Keratinocyte (primary cell): ENCODE results near the gene IRF2BP2. TPM values are rescaled to one million over a fixed set of nuclear protein-coding genes. Genes with fewer than 3 reads are reported as not detected.
A peak's percentile ranks its signal among the peaks of the same experiment; 100 is the strongest.

Experiments
- DNase-seq: peaks from one replicate; pipeline ENCODE4 v3.0.0-alpha.2; 2011; ENCODE audit warnings: low read depth, missing footprints, low spot score
- FAIRE-seq: peaks from 2 replicates; lab custom pipeline; 2011; peaks lifted over from hg19 to GRCh38; lab: Jason Lieb, UNC
- H2AFZ ChIP-seq: 2 replicates; pipeline ENCODE4 v1.6.0; 2012; ENCODE audit warnings: low read length, control low read depth, inconsistent platforms; ENCODE audit not compliant: control insufficient read depth
- H3K27ac ChIP-seq: 2 replicates; pipeline ENCODE4 v1.5.1; 2011; ENCODE audit warnings: low read length; ENCODE audit not compliant: control insufficient read depth, insufficient read depth
- H3K27me3 ChIP-seq: 3 replicates; pipeline ENCODE4 v1.6.0; 2011; ENCODE audit warnings: low read length; ENCODE audit not compliant: control insufficient read depth, insufficient read depth; ENCODE audit errors: extremely low read depth
- H3K36me3 ChIP-seq, 2 experiments: 2 replicates in 1 of 2; 3 replicates in 1 of 2; pipeline ENCODE4 v1.5.1; 2011; ENCODE audit warnings: low read length in 2 of 2, mild to moderate bottlenecking in 1 of 2; ENCODE audit not compliant: control insufficient read depth in 2 of 2, insufficient read depth in 2 of 2; ENCODE audit errors: extremely low read depth in 1 of 2
- H3K4me1 ChIP-seq: 3 replicates; pipeline ENCODE4 v1.5.1; 2011; ENCODE audit warnings: low read length; ENCODE audit not compliant: control insufficient read depth, insufficient read depth; ENCODE audit errors: extremely low read depth
- H3K4me2 ChIP-seq: 3 replicates; pipeline ENCODE4 v1.6.0; 2011; ENCODE audit warnings: low read depth, low read length; ENCODE audit not compliant: control insufficient read depth, insufficient read depth; ENCODE audit errors: extremely low read depth
- H3K4me3 ChIP-seq, 3 experiments: fragments of 200-600 bp in 1 of 3; sonication (generic) in 1 of 3; 2 replicates in 2 of 3; 3 replicates in 1 of 3; pipeline ENCODE4 v1.5.1; 2011 to 2016; ENCODE audit warnings: low read length in 3 of 3, mild to moderate bottlenecking in 3 of 3, control low read depth in 2 of 3, inconsistent platforms in 1 of 3, low read depth in 1 of 3, mixed read lengths in 1 of 3, mixed run types in 1 of 3, moderate library complexity in 1 of 3; ENCODE audit not compliant: control insufficient read depth in 2 of 3, insufficient read depth in 2 of 3; ENCODE audit errors: extremely low read depth in 1 of 3
- H3K79me2 ChIP-seq: 2 replicates; pipeline ENCODE4 v1.6.0; 2012; ENCODE audit warnings: low read length; ENCODE audit not compliant: control insufficient read depth, insufficient read depth
- H3K9ac ChIP-seq: 3 replicates; pipeline ENCODE4 v1.6.0; 2011; ENCODE audit warnings: low read length; ENCODE audit not compliant: control insufficient read depth, insufficient read depth; ENCODE audit errors: extremely low read depth
- H3K9me1 ChIP-seq: 3 replicates; pipeline ENCODE4 v1.6.0; 2011; ENCODE audit warnings: low read length; ENCODE audit not compliant: control insufficient read depth, insufficient read depth; ENCODE audit errors: extremely low read depth
- H3K9me3 ChIP-seq: 2 replicates; pipeline ENCODE4 v1.5.1; 2012; ENCODE audit warnings: low read depth, low read length; ENCODE audit not compliant: control insufficient read depth
- H4K20me1 ChIP-seq: 3 replicates; pipeline ENCODE4 v1.6.0; 2011; ENCODE audit warnings: low read length; ENCODE audit not compliant: control insufficient read depth, insufficient read depth; ENCODE audit errors: extremely low read depth
- EZH2 ChIP-seq: IDR thresholded peaks from one replicate; pipeline ENCODE4 v1.6.1; 2012; ENCODE audit warnings: inconsistent platforms, mild to moderate bottlenecking, low read length, moderate library complexity
- dilution Hi-C: fragments of 300-500 bp; cut with MboI; formaldehyde crosslinking; loops from one replicate; pipeline ENCODE4 v1.7.0; 2020; ENCODE audit warnings: low sequenced_read_pairs; ENCODE audit not compliant: extremely low pct_ligation_motif_present
- polyA plus RNA-seq, 5 experiments: library from polyadenylated mRNA; depleted of rRNA in 3 of 5; stranded (reverse) in 3 of 5; stranded (forward) in 1 of 5; unstranded in 1 of 5; fragments of >200 nt; gene quantifications; 1 replicate in 1 of 5; 2 replicates in 3 of 5; 3 replicates in 1 of 5; pipeline versions ENCODE4 v1.2.1 to v1.2.3, GENCODE V29; 2011 to 2012; ENCODE audit warnings: missing spikeins in 2 of 5, low read depth in 1 of 5, low replicate concordance in 1 of 5
- TF ChIP-seq, protein P1 (sequence below), 3 experiments: IDR thresholded peaks in 1 of 3; conservative IDR thresholded peaks in 1 of 3; optimal IDR thresholded peaks in 1 of 3; 2 replicates in 2 of 3; 3 replicates in 1 of 3; pipeline versions ENCODE3 to v1.5.1; 2011; ENCODE audit warnings: low read length in 3 of 3, mild to moderate bottlenecking in 3 of 3, moderate library complexity in 2 of 3, control low read depth in 1 of 3, inconsistent platforms in 1 of 3; ENCODE audit not compliant: insufficient read depth in 2 of 3; ENCODE audit errors: extremely low read depth in 1 of 3

The IRF2BP2 gene
- polyA plus RNA-seq, 1 donor (not counting 4 experiments of a cell fraction or from before 2014, with no cell fraction given): 29.9 TPM

DNA sequence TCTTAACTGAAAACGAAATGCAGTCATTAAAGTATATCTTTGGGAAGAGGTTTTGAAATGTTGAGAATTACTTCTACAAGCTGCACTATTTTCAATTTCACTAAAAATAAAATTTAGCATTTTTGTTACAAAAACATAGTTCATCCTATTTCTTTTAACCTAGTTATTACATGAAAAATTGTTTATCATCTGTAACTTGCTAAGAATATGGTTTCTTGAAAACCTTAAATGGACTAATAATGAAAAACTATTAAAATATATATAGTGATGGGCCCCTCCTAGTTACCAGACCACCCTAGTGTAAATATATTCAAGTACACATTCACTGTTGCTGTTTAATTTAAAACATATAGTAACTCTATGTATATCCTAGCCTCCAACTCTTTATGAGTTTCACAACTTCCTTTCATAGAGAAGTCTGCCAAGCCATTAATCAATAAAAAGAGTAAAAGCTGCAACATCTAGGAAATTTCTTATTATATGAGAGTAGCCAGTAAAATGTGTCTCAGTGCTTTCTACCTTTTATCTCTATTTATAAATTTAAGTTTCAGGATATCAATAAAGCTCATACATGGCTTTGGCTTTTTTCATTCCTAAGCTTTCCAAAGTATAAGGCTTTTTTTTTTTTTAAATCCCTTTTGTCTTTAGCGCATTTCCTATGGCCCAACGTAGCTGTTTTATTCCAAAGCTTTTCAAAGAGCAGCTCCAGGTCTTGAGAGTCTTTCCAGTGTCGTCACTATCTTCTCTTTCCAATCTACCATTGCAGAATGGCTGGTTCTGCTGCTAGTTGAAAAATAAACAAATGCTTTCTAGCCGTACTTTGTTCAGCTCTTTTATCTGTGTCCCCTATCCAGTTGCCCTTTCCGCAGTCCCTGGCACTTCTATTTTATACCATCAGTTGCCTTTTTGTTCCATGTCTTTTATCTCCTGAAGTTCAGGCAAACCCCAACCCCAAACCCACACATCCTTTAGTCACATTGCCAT, 6.5 kb downstream of the IRF2BP2 start:
- peaks cover 11 to 44% of the 10 kb centered on the region in 2 experiments for H3K36me3 ChIP-seq
- FAIRE-seq (no peak), DNase-seq (no peak)
- dilution Hi-C loops: no loop called here
- H3K9ac ChIP-seq: peak overlapping the region; percentile 99
- no peaks in the 10 kb centered on the region for H3K9me1 ChIP-seq
- TF ChIP-seq, protein P1, sequence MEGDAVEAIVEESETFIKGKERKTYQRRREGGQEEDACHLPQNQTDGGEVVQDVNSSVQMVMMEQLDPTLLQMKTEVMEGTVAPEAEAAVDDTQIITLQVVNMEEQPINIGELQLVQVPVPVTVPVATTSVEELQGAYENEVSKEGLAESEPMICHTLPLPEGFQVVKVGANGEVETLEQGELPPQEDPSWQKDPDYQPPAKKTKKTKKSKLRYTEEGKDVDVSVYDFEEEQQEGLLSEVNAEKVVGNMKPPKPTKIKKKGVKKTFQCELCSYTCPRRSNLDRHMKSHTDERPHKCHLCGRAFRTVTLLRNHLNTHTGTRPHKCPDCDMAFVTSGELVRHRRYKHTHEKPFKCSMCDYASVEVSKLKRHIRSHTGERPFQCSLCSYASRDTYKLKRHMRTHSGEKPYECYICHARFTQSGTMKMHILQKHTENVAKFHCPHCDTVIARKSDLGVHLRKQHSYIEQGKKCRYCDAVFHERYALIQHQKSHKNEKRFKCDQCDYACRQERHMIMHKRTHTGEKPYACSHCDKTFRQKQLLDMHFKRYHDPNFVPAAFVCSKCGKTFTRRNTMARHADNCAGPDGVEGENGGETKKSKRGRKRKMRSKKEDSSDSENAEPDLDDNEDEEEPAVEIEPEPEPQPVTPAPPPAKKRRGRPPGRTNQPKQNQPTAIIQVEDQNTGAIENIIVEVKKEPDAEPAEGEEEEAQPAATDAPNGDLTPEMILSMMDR (optimal IDR thresholded peaks at IDR 0.05 in 1 of 3, IDR thresholded peaks at IDR 0.05 in 1 of 3, conservative IDR thresholded peaks at IDR 0.05 in 1 of 3; ENCODE audit: extremely low read depth in 1 of 3, insufficient read depth in 2 of 3, low read length in 3 of 3): no peak
- TF ChIP-seq EZH2: no peak
- no peaks in the 10 kb centered on the region for H3K27me3 ChIP-seq
- H4K20me1 ChIP-seq: peaks cover 10% of the 10 kb centered on the region
- peak overlapping the region; percentile 95 for H3K27ac ChIP-seq
- H3K4me1 ChIP-seq: peaks cover 49% of the 10 kb centered on the region
- no peaks in the 10 kb centered on the region for H3K9me3 ChIP-seq
- peak overlapping the region; percentile 79 to 97 (median 84) for H3K4me3 ChIP-seq
- peaks cover 66% of the 10 kb centered on the region for H3K79me2 ChIP-seq
- H3K4me2 ChIP-seq: peak overlapping the region; percentile 100
- H2AFZ ChIP-seq: no peak overlapping the region

DNA sequence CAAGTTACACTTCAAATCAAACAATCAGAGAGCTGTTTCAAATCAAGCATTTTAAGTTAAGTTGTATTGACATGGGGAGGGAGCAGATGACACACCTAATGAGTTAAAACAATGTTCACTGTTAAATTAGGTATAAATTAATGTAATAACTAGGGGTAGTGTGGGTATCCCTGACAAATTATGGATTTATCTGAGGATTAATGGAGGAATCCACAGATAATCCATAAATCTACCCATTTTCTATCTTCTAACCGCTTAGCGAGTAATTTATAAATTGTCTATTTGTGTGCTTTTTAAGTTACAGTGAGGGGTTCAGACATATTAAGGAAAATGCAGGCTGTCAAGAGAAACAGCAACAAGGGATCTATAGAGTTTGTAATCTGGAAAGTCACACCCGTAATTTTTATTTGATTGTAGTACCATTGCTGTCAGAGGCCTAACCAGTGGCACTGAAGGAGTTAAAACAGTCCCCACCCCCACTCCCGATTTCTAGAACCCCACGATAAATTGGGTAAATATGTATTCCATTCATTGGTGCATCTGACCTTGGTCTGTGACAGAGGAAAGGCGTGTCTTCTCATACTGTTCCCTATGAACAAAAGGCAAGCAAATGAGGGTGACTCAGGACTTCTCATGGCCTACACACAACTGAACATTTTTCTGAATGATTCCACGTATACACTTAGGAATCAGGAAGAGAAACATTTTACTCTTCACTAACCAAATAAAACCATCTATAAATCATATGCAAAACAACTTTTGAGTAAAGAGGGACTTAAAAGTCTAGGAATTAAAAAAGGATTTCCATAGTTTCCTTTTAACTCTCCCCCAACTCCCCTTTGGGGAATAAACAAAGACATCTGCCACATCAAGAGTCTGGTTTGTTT, 7.4 kb downstream of the IRF2BP2 start:
- Histone ChIP-seq H3K9ac (peak overlapping the region; percentile 99), H3K27ac (peak overlapping the region; percentile 95), H3K4me1 (peaks cover 50% of the 10 kb centered on the region)

More for the DNA sequence above, 7.4 kb downstream of the IRF2BP2 start:
- no peaks in the 10 kb centered on the region for H3K9me1 ChIP-seq
- peak overlapping the region; percentile 100 for H3K4me2 ChIP-seq
- peaks cover 9 to 36% of the 10 kb centered on the region in 2 experiments for H3K36me3 ChIP-seq
- H2AFZ ChIP-seq: no peak overlapping the region
- H3K27me3 ChIP-seq: no peaks in the 10 kb centered on the region
- peaks cover 10% of the 10 kb centered on the region for H4K20me1 ChIP-seq
- H3K79me2 ChIP-seq: peaks cover 56% of the 10 kb centered on the region
- H3K9me3 ChIP-seq: no peaks in the 10 kb centered on the region
- DNase-seq (peak; percentile 92), FAIRE-seq (peak; percentile 95)
- TF ChIP-seq, protein P1 (optimal IDR thresholded peaks at IDR 0.05 in 1 of 3, IDR thresholded peaks at IDR 0.05 in 1 of 3, conservative IDR thresholded peaks at IDR 0.05 in 1 of 3; ENCODE audit: extremely low read depth in 1 of 3, insufficient read depth in 2 of 3, low read length in 3 of 3): no peak
- no peak for TF ChIP-seq EZH2
- dilution Hi-C loops: no loop called here
- peak overlapping the region; percentile 79 to 97 (median 84) for H3K4me3 ChIP-seq
